ENCODE measurements around the gene ZNF684.
"Not testable (repeated sequence)": the region's sequence is repeated elsewhere in the genome, so short reads cannot be mapped to it uniquely, and the experiment has no call there.

ZNF684 gene

DNA sequence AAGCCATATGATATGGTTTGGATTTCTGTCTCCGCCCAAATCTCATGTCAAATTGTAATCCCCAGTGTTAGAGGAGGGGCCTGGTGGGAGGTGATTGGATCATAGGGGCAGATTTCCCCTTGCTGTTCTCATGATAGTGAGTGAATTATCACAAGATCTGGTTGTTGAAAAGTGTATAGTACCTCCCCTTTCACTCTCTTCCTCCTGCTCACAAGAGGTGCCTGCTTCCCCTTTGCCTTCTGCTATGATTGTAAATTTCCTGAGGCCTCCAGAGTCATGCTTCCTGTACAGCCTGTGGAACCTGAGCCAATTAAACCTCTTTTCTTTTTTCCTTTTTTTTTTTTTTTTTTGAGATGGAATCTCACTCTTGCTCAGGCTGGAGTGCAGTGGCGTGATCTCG, 43.4 kb downstream of the ZNF684 start:
- not testable (repeated sequence) for DNase-seq (ENCODE audit: low read depth)

DNA sequence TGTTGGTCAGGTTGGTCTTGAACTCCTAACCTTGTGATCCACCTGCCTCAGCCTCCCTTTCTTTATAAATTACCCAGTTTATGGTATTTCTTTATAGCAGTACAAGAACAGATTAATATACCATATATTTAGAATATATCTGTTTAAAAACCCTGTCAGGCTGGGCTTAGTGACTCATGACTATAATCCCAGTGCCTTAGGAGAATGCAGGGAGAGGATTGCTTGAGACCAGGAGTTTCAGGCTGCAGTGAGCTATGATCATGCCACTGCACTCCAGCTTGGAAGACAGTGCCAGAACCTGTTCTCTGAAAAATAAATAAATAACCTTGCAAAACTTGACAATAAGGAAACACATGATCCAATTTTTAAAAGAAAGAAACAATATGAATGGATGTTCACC, 43.9 kb downstream of the ZNF684 start:
- no peak for DNase-seq (ENCODE audit: low read depth)

DNA sequence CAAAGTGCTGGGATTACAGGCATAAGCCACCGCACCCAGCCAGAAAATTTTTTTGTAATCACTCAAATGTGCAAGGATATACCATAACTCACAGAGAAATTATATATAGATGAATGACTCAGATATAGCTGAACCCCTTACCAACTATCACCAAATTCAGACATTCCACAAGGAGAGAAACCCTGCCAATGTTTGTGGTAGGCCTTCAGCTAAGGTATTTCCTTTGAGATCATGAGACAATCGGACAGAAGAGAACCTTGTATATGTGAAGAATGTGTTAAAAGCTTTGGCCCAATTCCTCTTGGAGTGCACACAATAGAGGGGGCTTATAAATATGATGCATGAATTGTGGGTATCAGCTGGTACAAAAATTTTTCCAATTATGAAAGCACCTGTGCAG, 50.7 kb downstream of the ZNF684 start:
- DNase-seq (ENCODE audit: low read depth), result no peak

DNA sequence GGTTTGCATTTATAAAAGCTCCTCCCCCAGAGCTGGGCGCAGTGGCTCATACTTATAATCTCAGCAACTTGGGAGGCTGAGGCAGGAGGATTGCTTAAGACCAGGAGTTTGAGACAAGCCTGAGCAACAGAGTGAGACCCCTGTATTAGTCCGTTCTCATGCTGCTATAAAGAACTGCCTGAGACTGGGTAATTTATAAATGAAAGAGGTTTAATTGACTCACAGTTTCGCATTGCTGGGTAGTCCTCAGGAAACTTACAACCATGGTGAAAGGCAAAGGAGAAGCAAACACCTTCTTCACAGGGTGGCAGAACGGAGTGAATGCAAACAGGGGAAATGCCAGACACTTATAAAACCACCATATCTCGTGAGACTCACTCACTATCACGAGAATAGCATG, 52.5 kb downstream of the ZNF684 start:
- DNase-seq (ENCODE audit: low read depth), result no peak

DNA sequence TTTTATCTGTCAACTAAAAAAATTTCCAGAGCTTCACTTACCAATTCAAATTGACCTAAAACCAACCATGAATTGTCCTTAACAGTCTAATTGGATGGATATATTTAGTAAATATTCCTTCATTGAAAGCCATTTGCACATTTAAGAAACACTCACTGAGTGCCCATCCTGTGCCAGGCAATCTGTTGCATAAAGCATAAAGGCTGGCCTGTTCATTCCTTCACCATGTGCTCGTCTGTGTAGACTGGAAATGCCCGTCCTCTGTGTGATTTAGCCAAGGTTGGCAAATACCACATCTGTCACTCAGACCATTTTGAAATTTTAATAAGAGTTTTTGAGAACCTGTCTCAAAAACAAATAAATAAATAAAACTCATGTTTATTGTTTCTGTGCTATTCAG, 57.1 kb downstream of the ZNF684 start:
- no peak for DNase-seq (ENCODE audit: low read depth)

DNA sequence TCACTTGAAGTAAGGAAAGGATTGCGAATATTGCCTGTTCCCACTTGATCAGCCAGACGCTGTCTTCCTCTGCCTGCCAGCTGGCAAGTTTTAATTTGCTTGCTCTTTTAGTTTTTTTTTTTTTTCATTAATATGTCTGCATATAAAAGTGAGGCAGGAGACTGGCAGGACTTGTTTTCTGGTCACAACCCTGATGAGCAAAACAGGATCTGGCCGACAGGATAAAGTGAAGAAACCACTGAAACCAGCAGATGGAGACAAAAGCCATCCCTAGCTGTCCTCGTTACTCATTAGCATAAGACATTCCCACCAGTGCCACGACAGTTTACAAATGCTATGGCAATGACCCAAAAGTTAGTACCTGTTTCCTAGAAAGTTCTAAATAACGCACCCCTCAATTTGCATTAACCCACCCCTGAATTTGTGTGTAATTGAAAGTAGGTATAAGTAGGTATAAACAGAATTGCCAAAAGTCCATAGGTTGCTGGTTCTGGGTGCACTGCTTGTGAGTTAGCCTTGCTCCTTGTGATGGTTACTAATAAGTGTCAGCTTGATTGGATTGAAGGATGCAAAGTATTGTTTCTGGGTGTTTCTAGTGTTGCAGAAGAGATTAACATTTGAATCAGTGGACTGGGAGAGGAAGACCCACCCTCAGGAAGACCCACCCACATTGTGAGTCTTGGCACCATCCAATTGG, 60.8 kb downstream of the ZNF684 start:
- no peak for DNase-seq (ENCODE audit: low read depth)

DNA sequence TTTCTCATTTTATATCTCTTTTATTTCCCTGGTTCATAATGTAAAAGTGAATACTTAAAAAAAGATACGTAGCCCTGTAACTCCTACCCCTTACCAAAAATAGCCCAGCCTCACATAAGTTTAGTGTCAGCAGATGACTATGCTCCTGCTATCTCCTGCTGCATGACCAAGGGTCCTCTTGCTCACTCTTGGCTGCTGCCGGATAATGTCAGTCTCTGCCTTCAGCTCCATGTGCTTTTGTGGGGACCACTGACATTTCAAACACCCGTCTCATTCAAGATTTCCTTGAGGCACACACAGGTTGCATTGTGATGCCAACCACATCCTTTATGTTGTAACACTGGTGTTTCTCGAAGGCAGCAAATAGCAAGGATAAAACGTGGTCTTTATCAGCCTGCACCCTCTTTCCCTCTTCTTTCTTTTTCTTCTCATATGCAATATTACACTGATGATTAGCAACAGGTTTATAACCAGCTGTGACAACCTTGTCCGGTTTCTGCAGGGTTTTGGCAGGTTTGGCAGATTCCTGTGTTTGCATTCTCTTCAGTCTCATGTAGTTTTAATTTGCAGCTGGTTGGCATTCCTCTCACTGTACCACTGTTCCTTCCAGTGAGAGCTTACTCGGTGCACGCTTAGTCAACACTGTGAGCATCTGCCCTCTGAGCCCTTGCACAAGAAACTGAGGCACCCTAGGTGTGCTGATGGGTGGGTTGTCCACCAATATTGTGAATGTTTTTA, 62.2 kb downstream of the ZNF684 start:
- no peak for DNase-seq (ENCODE audit: low read depth)

DNA sequence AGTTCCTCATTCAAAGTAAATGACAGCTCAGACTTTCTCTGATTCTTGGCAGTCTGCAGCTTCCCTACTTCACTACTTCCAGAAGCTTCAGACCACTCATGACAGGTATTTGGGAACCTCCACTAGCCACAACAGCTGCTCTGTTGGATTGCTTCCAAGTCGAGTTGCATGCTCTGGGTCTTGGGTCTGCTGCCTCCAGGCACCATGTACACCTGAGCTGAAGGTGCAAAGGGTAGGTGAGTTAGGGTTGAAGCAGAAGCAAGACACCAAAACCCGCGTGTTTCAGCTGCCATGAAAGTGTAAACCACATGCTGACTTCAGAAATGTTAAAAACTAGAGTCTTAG, 62.7 kb downstream of the ZNF684 start:
- DNase-seq (ENCODE audit: low read depth), result no peak

DNA sequence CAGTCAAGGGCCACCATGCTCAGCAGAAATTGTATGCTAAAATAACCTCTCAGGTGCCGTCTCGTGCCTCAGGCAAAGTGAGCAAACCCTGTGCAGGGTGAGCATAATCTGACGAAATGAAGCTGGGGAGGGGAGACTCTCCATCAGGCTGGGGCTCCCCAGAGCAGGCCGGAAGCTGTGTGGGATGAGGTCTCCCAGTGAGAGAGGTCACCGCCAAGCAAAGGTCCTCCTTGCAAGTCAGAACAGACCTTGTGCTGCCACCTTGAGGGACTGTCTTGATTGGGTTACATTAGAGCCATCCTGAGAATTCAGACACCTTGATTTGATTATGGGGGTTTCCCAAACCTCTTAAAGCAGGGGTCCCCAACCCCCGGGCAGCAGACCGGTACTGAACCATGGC, 64.2 kb downstream of the ZNF684 start:
- DNase-seq (ENCODE audit: low read depth), result no peak

Data from activated T-cell treated with anti-CD3 and anti-CD28 coated beads for 24 hours (primary cell).